H1 (cell line): ENCODE data around the gene OBSCN. TPM values are rescaled to one million over a fixed set of nuclear protein-coding genes. Genes with fewer than 3 reads are reported as not detected.
A peak's percentile ranks its signal among the peaks of the same experiment; 100 is the strongest.

Experiments
- CTCF ChIA-PET: fragments of 300-600 bp; sonication (Branson Sonifier 250); formaldehyde crosslinking; loops from one replicate; lab custom pipeline; 2021; ENCODE audit not compliant: partially characterized antibody; lab: Charles Lee
- POLR2A ChIA-PET: fragments of 300-600 bp; sonication (Branson Sonifier 250); formaldehyde crosslinking; loops from one replicate; lab custom pipeline; 2021; ENCODE audit warnings: inconsistent platforms; ENCODE audit not compliant: partially characterized antibody; lab: Charles Lee
- DNase-seq, 2 experiments: peaks; one replicate each; pipeline versions ENCODE4 v3.0.0 to v3.0.0-alpha.2; 2010 to 2022; ENCODE audit warnings: low spot score in 2 of 2, low read depth in 1 of 2, mixed read lengths in 1 of 2
- FAIRE-seq: peaks from 2 replicates; lab custom pipeline; 2011; peaks lifted over from hg19 to GRCh38; lab: Jason Lieb, UNC
- H2AFZ ChIP-seq: 2 replicates; pipeline ENCODE4 v1.8.1; 2012; ENCODE audit warnings: low read length, inconsistent platforms
- H2AK5ac ChIP-seq: 2 replicates; pipeline ENCODE4 v1.6.1; 2013; ENCODE audit warnings: low read depth, low read length
- H2BK120ac ChIP-seq: replicated peaks from 2 replicates; pipeline ENCODE3; 2013; ENCODE audit warnings: low read depth, low read length, inconsistent platforms
- H2BK12ac ChIP-seq: 2 replicates; pipeline ENCODE4 v1.6.1; 2013; ENCODE audit warnings: low read depth, low read length
- H2BK15ac ChIP-seq: 2 replicates; pipeline ENCODE4 v1.6.1; 2013; ENCODE audit warnings: low read length
- H2BK20ac ChIP-seq: 2 replicates; pipeline ENCODE4 v1.6.1; 2013; ENCODE audit warnings: low read length
- H2BK5ac ChIP-seq: 2 replicates; pipeline ENCODE4 v1.6.1; 2013; ENCODE audit warnings: low read depth, low read length
- H3K14ac ChIP-seq: 2 replicates; pipeline ENCODE4 v1.6.1; 2013; ENCODE audit warnings: inconsistent platforms; ENCODE audit not compliant: insufficient read length
- H3K18ac ChIP-seq: 2 replicates; pipeline ENCODE4 v1.6.1; 2013; ENCODE audit warnings: low read length; ENCODE audit errors: extremely low read depth
- H3K23ac ChIP-seq: 2 replicates; pipeline ENCODE4 v1.6.1; 2013; ENCODE audit warnings: inconsistent platforms; ENCODE audit not compliant: insufficient read length
- H3K23me2 ChIP-seq: 2 replicates; pipeline ENCODE4 v1.6.1; 2013; ENCODE audit warnings: low read depth, low read length
- H3K27ac ChIP-seq: 2 replicates; pipeline ENCODE4 v1.6.1; 2011; ENCODE audit warnings: low read depth, low read length, inconsistent platforms
- H3K27me3 ChIP-seq, 4 experiments: replicated peaks in 1 of 4; 1 replicate in 1 of 4; 2 replicates in 3 of 4; pipeline versions ENCODE4 v1.6.1 to v1.8.1; 2011 to 2013; ENCODE audit warnings: low read length in 3 of 4, mild to moderate bottlenecking in 3 of 4, inconsistent platforms in 2 of 4, mixed read lengths in 2 of 4, moderate library complexity in 1 of 4; ENCODE audit not compliant: control insufficient read depth in 3 of 4, insufficient read depth in 3 of 4; ENCODE audit errors: extremely low read depth in 1 of 4
- H3K36me3 ChIP-seq, 4 experiments: 2 replicates each; pipeline versions ENCODE4 v1.6.1 to v1.8.1; 2011 to 2013; ENCODE audit warnings: mild to moderate bottlenecking in 4 of 4, low read length in 3 of 4, moderate library complexity in 2 of 4, control low read depth in 1 of 4, inconsistent platforms in 1 of 4; ENCODE audit not compliant: insufficient read depth in 4 of 4, control insufficient read depth in 2 of 4
- H3K4ac ChIP-seq: replicated peaks from 2 replicates; pipeline ENCODE3; 2013; ENCODE audit warnings: low read length, low read depth, mixed read lengths, inconsistent platforms; ENCODE audit not compliant: insufficient read length
- H3K4me1 ChIP-seq, 4 experiments: replicated peaks in 1 of 4; 1 replicate in 1 of 4; 2 replicates in 3 of 4; pipeline versions ENCODE4 v1.6.1 to v1.8.1; 2011 to 2013; ENCODE audit warnings: low read length in 3 of 4, inconsistent platforms in 2 of 4, mixed read lengths in 1 of 4; ENCODE audit not compliant: insufficient read depth in 4 of 4, control insufficient read depth in 3 of 4
- H3K4me2 ChIP-seq, 2 experiments: 2 replicates each; pipeline versions ENCODE4 v1.6.1 to v1.8.1; 2011 to 2013; ENCODE audit warnings: low read depth in 2 of 2, low read length in 2 of 2, control low read depth in 1 of 2, inconsistent platforms in 1 of 2, mild to moderate bottlenecking in 1 of 2; ENCODE audit not compliant: insufficient read depth in 1 of 2
- H3K4me3 ChIP-seq, 4 experiments: fragments of 200-600, 300-600 bp in 1 of 4; sonication (generic), shearing (Covaris generic), sonication (Bioruptor Twin) in 1 of 4; 2 replicates each; pipeline versions ENCODE4 v1.5.1 to v1.8.1; 2011 to 2016; ENCODE audit warnings: low read length in 4 of 4, low read depth in 3 of 4, control low read depth in 2 of 4, inconsistent platforms in 2 of 4, mild to moderate bottlenecking in 2 of 4, mixed read lengths in 1 of 4, moderate library complexity in 1 of 4; ENCODE audit not compliant: insufficient read depth in 2 of 4; ENCODE audit errors: extremely low read depth in 1 of 4
- H3K56ac ChIP-seq: replicated peaks from 2 replicates; pipeline ENCODE3; 2013; ENCODE audit warnings: low read depth, mild to moderate bottlenecking, mixed read lengths, low read length, inconsistent platforms; ENCODE audit not compliant: insufficient read length
- H3K79me1 ChIP-seq: 2 replicates; pipeline ENCODE4 v1.6.1; 2013; ENCODE audit warnings: low read depth, low read length, control low read depth
- H3K79me2 ChIP-seq, 2 experiments: 2 replicates each; pipeline versions ENCODE4 v1.6.1 to v1.8.1; 2012 to 2013; ENCODE audit warnings: low read length in 2 of 2, mild to moderate bottlenecking in 2 of 2, inconsistent platforms in 1 of 2; ENCODE audit not compliant: insufficient read depth in 2 of 2, control insufficient read depth in 1 of 2
- H3K9ac ChIP-seq, 4 experiments: replicated peaks in 1 of 4; 1 replicate in 1 of 4; 2 replicates in 3 of 4; pipeline versions ENCODE4 v1.6.1 to v1.8.1; 2011 to 2013; ENCODE audit warnings: low read depth in 3 of 4, low read length in 3 of 4, control low read depth in 2 of 4, mild to moderate bottlenecking in 2 of 4, moderate library complexity in 2 of 4, inconsistent platforms in 1 of 4; ENCODE audit errors: extremely low read depth in 1 of 4
- H3K9me3 ChIP-seq, 2 experiments: 2 replicates each; pipeline versions ENCODE4 v1.6.1 to v1.8.1; 2012 to 2013; ENCODE audit warnings: mild to moderate bottlenecking in 2 of 2, moderate library complexity in 2 of 2, control low read depth in 1 of 2, inconsistent platforms in 1 of 2, low read depth in 1 of 2, low read length in 1 of 2, mixed read lengths in 1 of 2; ENCODE audit not compliant: insufficient read depth in 2 of 2
- H4K20me1 ChIP-seq, 2 experiments: replicated peaks in 1 of 2; 2 replicates each; pipeline versions ENCODE3 to v1.8.1; 2011 to 2013; ENCODE audit warnings: inconsistent platforms in 2 of 2, low read length in 2 of 2, mild to moderate bottlenecking in 1 of 2; ENCODE audit not compliant: insufficient read depth in 2 of 2, control insufficient read depth in 1 of 2
- H4K5ac ChIP-seq: 2 replicates; pipeline ENCODE4 v1.6.1; 2013; ENCODE audit warnings: low read length, low read depth, mixed read lengths, inconsistent platforms; ENCODE audit not compliant: insufficient read length
- H4K8ac ChIP-seq: 2 replicates; pipeline ENCODE4 v1.8.0; 2013; ENCODE audit warnings: mild to moderate bottlenecking, moderate library complexity, low read length, inconsistent platforms; ENCODE audit not compliant: insufficient read depth; ENCODE audit errors: extremely low read depth
- H4K91ac ChIP-seq: replicated peaks from 2 replicates; pipeline ENCODE3; 2013; ENCODE audit warnings: low read length, mixed read lengths, inconsistent platforms; ENCODE audit not compliant: insufficient read length
- ATF3 ChIP-seq: IDR thresholded peaks from 2 replicates; pipeline ENCODE4 v1.6.1; 2011; ENCODE audit warnings: low read depth, mild to moderate bottlenecking, low read length; ENCODE audit not compliant: insufficient read depth
- BRCA1 ChIP-seq: IDR thresholded peaks from 2 replicates; pipeline ENCODE4 v1.6.1; 2012; ENCODE audit warnings: low read depth, low read length, improper control_type of control experiment
- CEBPB ChIP-seq: IDR thresholded peaks from 2 replicates; pipeline ENCODE4 v1.6.1; 2012; ENCODE audit warnings: low read depth, low read length
- CTBP2 ChIP-seq: IDR thresholded peaks from 2 replicates; pipeline ENCODE4 v1.7.0; 2011; ENCODE audit warnings: borderline replicate concordance, mild to moderate bottlenecking, moderate library complexity, mixed read lengths, low read length; ENCODE audit not compliant: insufficient read depth, insufficient read length
- E2F6 ChIP-seq: IDR thresholded peaks from 2 replicates; pipeline ENCODE4 v1.6.1; 2012; ENCODE audit warnings: inconsistent platforms
- GTF2F1 ChIP-seq: IDR thresholded peaks from 2 replicates; pipeline ENCODE4 v1.6.1; 2012; ENCODE audit warnings: low read depth, low read length, improper control_type of control experiment, borderline replicate concordance
- TAF1 ChIP-seq: IDR thresholded peaks from 2 replicates; pipeline ENCODE4 v1.6.1; 2011; ENCODE audit warnings: mild to moderate bottlenecking, low read depth, low read length
- TEAD4 ChIP-seq: IDR thresholded peaks from 2 replicates; pipeline ENCODE4 v1.6.1; 2012; ENCODE audit warnings: low read depth, low read length, inconsistent platforms, mixed read lengths
- WGBS, 2 experiments: shearing (Covaris generic) in 1 of 2; methylation state at CpG; one replicate each; pipeline versions ENCODE4 v1.1.6 to v1.1.7; 2013 to 2015; ENCODE audit warnings: low lambda C conversion rate in 2 of 2, mixed read lengths in 2 of 2, inconsistent platforms in 1 of 2, low coverage in 1 of 2, missing lambda C conversion rate in 1 of 2; ENCODE audit not compliant: insufficient replicate concordance in 2 of 2, insufficient coverage in 1 of 2, insufficient read length in 1 of 2; ENCODE audit errors: extremely low coverage in 1 of 2, missing lambda C conversion rate in 1 of 2; 5-methylcytosine and 5-hydroxymethylcytosine counted together
- polyA plus RNA-seq, 7 experiments: library from polyadenylated mRNA; depleted of rRNA in 3 of 7; stranded (reverse) in 5 of 7; unstranded in 2 of 7; fragments of >200 nt in 5 of 7; fragments of 200-250 nt in 2 of 7; gene quantifications; 1 replicate in 5 of 7; 2 replicates in 1 of 7; 4 replicates in 1 of 7; pipeline versions ENCODE4 v1.2.1 to v1.2.3, GENCODE V29; 2011 to 2013; ENCODE audit warnings: missing spikeins in 2 of 7, mixed read lengths in 2 of 7
- total RNA-seq: library from RNA; stranded (reverse); fragmentation: NEBNext Ultra II Directional; extraction: Animal tissue kit (Norgen Biotek cat#: 25700); gene quantifications from 2 replicates; pipeline ENCODE4 v1.2.1, GENCODE V29; 2021

OBSCN gene
- total and polyA plus RNA-seq, 2 of the 8 experiments (the other 6 are each of a cell fraction or from before 2014, with no cell fraction given) = 7.5 to 28.4 TPM

GRCh38 chr1:228264090-228264829 lies 56.4 kb downstream of the OBSCN start:
- Histone ChIP-seq H3K4me2 (no peak overlapping the region), H4K91ac (no peak overlapping the region), H3K27ac (no peak overlapping the region), H3K9ac (no peak overlapping the region), H3K4ac (no peak overlapping the region), H2BK120ac (no peak overlapping the region), H3K4me3 (no peak overlapping the region), H2AK5ac (no peak overlapping the region), H2AFZ (no peak overlapping the region), H3K14ac (no peak overlapping the region), H2BK20ac (no peak overlapping the region), H3K23ac (no peak overlapping the region), H3K27me3 (no peaks in the 10 kb centered on the region), H3K56ac (no peak overlapping the region), H3K79me2 (no peaks in the 10 kb centered on the region), H4K20me1 (peaks cover 2 to 4% of the 10 kb centered on the region in 2 experiments), H2BK5ac (no peak overlapping the region), H3K36me3 (peaks cover 0 to 4% (median 0%) of the 10 kb centered on the region in 4 experiments; a peak in 2 of 8 replicates), H2BK12ac (no peak overlapping the region), H3K4me1 (no peaks in the 10 kb centered on the region), H3K23me2 (no peaks in the 10 kb centered on the region), H4K8ac (no peak overlapping the region), H4K5ac (no peak overlapping the region), H3K9me3 (no peaks in the 10 kb centered on the region; a peak in 1 of 4 replicates), H3K18ac (no peak overlapping the region), H3K79me1 (no peaks in the 10 kb centered on the region), H2BK15ac (no peak overlapping the region)
- ChIA-PET CTCF (interaction anchor here (0.9 to 1.3 kb wide), 4 partner anchors 54 to 78 kb away, joined by 3 to 4 read pairs (median 3); no protein-coding TSS in a partner anchor), POLR2A (no interaction called here)
- 93% methylated on average over 24 of the region's 24 CpGs; no CpG with 5 or more reads in 1 of the 2 experiments for WGBS, 2 experiments
- FAIRE-seq = no peak
- peak in 1 of 2 experiments; percentile 41 for DNase-seq
- TF ChIP-seq E2F6 (no peak), ATF3 (no peak), GTF2F1 (no peak), BRCA1 (no peak), CTBP2 (no peak), TEAD4 (no peak), TAF1 (no peak), CEBPB (no peak)
